Activated T-helper 1 cell treated with anti-CD3 and anti-CD28 coated beads, Interleukin-2, amount 50 U/mL, for 16 hours (primary cell): Measurements from ENCODE around the gene ZNF438.

Experiments used
- DNase-seq, 2 donors: peaks; one replicate each; pipeline ENCODE4 v3.0.0-alpha.2; 2020; ENCODE audit warnings: low read depth in 1 of 2, low spot score in 1 of 2

ZNF438 gene

DNA sequence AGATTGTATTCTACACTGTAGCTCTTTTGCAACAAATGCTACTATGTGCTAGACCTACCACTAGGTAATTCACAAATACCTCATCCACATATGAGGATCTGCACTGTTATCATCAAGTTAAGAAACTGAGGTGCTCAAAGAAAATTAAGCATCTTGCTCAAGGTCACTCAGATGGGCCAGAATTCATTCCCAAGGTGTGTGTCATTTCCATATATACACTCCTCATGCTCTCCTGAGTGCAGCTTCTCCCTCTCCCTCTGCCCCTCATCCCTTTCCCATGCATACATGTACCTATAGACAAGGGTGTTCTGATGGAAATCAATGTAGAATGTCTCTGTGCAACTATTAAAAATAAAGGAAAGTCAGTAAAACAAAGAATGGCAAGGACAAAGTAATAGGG, 146.2 kb downstream of the ZNF438 start:
- DNase-seq: no peak

DNA sequence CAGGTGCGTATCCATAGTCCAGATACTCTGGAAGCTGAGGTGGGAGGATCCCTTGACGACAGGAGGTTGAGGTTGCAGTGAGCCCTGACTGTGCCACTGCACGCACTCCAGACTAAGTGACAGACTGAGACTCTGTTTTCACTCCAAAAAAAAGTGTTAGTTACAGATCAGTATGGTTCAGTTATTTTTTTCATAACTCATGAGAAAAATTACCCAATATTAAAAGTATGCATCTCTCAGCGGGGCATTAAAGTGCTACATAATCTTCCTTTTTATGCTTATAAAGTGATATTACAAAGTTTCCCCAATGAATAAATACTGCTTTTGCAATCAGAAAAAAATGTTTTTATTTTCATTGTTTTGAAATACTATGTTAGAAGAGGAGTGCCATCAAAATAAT, 147.9 kb downstream of the ZNF438 start:
- DNase-seq: no peak

DNA sequence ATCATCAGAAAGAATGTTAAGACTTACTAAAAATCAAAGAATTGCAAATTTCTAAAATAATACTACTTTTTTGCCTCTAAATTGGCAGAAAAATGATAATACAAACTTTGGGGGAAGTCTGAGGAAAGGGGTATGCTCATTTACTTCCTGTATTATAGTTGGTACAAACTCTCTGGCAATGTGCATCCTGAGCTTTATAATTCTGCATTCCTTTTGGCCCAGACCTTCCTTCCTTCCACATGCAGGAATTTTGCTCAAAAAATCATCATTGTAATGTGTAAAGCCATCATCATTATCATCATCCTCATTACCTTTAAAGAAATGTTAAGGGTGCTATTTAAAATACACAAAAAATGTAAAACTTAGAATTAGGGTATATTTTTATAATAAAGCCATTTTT, 148.5 kb downstream of the ZNF438 start:
- DNase-seq: no peak

DNA sequence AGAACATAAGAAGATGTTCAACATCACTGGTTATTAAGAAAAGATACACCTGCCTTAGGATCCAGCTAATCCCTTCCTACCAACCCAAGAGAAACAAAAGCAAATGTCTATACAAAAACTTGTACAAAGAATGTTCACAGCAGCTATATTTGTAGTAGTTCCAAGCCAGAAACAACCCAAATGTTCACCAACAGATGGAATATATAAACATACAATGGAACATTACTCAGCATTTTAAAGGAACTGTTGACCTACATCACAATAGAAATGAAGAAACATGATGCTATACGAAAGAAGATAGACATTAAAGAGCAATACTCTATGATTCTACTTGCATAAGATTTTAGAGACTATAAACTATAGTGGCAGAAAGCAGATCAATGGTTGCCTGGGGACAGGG, 149.4 kb downstream of the ZNF438 start:
- DNase-seq: no peak

DNA sequence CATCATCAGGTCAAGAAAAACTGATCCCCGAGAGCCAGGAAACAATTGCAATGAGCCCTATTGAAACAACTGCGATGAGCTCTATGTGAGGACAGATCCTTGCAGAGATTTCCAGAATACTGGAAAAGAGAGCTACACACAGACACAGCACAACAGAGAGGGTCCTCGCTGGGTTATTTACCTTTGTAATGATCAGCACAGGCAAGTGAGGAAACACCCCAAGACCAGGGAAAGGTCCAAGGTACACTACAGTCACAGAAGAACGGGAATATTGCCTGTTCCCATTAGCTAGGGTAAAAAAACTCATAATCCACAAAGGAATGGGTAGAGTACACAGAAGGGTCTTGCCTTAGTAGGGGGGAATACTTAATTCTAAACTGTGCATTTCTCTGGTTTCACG, 152.7 kb downstream of the ZNF438 start:
- no peak for DNase-seq

DNA sequence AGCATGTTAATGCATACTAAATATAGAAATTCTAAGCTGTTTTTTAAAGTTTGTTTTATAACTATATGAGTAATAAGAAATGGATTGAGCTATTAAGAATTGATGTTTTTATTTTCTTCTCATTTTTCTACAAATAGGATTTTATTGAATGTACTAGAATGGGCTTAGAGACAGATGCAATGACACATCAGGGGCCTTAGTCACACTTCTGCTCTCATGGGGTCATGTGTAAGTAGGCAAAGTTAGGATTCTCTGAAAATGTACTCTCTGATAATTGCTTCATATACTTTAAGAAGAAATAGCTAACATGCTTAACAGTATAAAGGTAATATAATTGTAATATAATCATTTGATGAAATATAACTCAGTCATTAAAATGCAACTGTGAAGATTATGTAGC, 154.6 kb downstream of the ZNF438 start:
- DNase-seq: no peak

DNA sequence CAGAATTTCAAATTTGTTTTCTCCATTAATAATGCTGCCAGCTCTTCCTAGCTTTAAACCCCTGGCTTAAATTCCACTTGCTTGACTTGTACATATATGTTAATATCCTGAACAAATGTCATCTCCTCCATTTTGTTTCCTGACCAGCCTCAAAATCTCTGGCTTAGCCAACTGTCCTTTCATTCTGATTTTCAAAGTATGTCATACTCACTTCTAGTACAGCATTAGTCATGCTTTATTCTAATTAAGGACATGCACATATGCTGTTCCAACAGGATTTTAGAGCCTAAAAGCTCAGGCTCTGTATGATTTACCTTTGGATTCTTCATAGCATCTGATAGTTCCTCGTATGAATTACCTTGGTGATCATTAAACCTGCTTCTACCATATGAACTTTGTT, 158.3 kb downstream of the ZNF438 start:
- no peak for DNase-seq

DNA sequence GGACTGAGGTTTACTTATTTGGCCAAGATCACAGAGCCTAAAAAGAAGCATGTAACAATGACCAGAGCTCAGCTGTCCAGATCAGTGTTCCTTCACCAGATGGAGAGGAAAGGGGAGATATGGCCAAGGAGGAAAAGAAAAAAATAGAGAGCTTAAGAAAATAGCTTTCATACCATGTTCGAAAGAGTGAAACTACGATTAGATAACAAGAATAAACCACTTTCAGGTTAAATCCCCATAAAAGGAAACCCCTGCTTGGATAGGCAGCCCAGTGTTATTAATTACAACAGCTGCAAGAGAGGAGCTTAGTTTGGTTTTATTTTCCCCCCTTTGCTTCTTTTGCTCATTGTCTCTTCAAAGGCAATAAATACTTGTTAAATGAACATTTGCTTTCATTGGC, 160.8 kb downstream of the ZNF438 start:
- no peak for DNase-seq

DNA sequence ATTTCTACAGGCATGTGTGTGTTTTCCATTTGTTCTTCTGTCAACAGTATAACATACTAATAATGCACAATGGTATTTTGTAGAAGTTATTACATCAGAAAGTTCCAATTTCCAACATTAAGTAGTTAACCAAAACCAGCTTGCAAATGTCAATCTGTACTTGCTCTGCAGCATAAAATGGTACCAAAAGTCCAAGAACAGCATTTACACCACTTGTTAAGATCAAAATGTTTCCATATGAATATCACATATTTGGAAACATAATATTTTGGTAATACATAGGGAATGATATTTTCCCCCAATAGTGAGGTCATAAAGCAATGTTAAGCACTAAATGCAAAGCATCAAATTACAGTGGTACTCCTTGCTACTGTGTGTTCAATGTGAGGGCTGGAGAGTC, 162.1 kb downstream of the ZNF438 start:
- no peak for DNase-seq

DNA sequence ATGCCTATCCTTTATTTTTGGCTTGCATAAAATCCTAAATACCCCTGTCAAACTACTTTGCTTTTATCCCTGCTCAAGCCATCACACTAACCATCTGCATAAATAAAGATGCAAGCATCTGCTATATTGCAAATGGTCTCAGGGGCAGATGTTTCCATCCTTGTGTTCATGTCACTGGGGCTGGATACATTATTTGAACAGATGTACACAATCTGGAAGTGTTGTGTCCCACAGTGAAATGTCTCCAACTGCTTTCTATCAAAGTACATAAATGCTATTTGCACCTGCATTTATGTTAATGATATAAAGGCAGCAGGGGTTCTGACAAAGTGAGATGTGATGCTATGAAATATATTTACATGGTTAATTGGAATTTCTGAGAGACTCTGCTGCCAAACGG, 163.1 kb downstream of the ZNF438 start:
- DNase-seq: no peak

DNA sequence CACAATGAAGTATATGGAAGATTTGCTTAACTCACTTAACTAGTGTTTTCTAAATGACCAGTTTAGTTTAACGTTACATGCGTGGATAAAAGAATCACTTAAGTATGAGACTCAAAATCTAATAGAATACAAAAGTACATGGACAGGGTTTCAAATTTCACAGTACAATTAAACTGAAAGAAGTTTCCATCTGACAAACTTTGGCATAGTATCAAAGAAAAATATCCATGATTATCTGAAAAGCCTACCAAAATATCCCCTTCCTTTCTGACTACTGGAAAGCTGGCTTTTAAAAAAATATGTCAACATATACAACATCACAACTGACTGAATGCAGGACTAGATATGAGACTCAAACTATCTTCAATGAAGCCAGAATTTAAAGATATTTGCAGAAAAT, 164.8 kb downstream of the ZNF438 start:
- no peak for DNase-seq

DNA sequence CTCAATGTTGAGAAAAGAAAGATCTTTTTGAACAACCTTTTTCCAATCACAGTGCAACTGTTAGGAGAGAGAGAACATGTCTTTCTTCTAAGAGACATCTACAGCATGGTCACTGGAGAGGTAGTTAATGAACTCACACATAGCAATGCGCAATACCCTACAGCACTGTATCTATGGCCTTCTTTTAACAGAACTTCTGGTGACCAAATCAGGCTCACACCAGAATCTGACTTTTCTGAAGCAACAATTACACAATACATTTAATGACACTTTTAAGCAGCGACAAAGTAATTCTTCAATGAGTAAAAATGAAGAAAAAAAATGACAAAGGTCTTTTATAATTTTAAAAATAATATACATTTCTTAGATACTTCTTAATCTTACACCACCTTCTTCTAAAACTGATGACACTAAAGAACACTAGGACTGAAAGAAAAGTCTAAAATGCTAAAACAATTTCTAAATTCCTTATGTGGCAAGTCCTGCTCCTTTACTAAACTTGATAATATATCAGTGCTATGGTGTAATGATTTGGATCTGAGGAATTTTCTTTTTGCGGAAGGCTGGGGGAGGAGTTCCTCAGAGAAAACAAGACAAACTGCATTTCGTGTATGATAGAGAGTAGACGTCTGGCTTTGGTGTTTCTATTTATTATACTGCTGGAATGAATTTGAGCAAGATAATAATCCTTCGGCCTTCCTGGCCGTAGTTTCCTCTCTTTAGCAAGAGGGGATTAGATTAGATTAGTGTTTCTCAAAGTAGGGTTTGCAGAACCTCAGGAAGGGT, 166.3 kb downstream of the ZNF438 start:
- DNase-seq: no peak

DNA sequence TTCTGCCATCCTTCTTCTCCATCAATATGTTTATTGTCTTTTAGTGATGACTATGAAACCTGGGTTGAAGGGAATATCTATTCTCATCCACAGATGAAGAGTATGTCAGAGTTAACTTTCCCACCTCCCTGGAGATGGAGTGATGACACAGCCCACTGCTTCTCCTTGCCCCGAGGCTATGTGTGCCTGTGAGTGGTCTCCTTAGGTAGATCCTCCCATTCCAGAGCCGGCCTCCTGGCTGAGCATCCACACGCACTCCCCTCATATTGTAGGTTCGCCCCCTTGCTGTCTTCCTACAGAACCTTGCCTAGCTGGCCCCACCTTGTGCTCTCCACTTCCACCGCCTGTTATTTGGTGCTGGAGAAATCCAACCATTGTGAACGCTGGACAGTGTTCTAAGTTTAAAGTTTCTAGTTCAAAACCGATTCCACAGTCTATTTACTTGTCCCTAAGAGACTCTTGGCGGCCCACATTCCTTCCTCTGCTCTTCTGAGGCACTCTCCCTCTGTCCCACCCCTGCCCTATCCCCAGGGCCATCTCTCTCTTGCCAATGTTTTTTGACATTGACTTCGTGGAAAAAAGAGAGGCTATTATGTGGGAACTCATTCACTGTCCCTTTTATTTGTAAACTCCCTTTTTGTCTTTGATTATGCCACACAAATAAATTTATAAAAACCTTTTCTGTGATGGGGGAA, 168.0 kb downstream of the ZNF438 start:
- no peak for DNase-seq

DNA sequence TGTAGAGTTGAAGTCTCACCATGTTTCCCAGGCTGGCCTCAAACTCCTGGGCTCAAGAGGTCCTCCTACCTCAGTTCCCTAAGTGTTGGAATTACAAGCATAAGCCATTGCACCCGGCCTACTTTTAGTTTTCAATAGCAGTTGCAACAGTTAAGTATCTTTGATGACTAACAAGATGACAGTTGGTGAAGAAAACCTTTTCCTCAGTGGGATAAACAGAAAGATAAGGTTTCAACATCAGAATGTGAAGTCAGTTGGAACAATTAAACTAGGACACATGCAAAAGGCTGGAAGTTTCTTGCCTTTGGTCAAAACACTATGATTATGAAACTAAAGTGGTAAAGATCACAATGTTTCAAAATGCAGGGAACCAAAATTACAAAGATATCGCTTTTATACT, 169.2 kb downstream of the ZNF438 start:
- no peak for DNase-seq

DNA sequence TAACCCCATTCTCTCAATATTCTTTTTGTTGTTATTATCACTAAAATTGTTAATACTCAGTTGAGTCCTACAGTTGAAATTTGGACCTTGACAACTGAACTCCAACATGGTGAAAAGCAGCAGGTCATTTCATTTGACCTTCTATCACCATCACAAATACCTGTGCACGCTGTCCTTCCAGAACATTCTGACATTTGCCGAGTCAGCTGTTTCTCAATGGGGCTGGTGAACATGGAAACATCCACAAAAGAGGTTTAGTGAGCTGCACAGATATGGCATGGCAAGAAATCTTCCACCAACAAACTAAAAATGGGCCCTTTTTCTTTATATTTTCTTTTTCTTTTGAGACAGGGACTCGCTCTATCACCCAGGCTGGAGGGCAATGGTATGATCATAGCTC, 169.7 kb downstream of the ZNF438 start:
- no peak for DNase-seq

DNA sequence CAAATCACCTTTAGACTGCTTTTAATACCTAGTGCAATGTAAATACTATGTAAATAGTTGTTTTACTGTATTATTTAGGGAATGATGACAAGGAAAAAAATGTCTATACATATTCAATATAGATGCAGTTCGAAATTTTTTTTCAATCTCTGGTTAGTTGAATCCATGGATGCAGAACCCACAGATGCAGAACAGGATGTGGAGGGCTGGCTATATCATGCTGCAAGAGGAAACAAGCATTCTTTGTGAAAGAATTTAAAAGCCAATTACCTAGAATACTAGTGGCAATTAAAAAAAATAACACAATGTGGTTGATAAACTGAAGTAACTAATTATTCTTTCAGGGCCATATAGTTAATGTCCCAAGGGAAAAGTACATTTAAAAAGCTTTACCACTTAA, 170.4 kb downstream of the ZNF438 start:
- DNase-seq: no peak

DNA sequence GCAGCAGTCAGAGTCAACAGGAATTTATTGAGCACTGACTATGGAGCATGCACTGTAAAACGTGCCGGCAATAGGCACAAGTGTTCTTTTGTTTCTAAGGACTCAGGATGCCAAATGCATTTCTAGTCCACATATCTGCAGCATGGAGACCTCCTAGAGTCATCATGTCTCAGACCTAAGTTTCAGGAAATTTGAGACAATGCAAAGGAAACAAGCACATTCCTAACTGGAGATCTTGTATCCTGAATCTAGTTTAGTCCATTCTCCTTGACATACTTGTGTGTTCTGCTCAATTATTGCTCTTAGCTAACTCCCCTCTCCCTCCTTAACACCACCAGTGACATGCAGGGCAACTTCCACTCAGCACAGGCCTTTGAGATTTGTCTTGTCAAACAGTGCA, 173.2 kb downstream of the ZNF438 start:
- DNase-seq: no peak

DNA sequence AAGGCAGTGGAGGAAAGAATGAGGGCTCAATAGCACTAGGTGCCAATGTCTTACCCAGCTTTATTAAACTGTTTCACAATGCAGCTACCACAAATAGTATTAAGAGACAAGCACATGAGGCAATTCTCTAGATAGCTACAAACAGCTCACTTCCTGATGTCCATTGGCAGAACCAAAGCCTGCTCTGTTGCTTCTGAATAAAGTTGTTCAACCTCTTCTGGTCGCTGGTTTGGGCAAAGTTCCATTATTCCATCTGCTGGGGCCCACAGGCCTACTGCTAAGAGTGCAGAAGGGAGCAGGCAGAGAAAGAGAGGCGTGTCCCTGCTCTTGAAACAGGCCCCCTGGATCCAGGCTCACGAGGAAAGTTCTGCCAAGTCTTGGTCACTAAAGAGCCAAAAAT, 173.9 kb downstream of the ZNF438 start:
- no peak for DNase-seq

DNA sequence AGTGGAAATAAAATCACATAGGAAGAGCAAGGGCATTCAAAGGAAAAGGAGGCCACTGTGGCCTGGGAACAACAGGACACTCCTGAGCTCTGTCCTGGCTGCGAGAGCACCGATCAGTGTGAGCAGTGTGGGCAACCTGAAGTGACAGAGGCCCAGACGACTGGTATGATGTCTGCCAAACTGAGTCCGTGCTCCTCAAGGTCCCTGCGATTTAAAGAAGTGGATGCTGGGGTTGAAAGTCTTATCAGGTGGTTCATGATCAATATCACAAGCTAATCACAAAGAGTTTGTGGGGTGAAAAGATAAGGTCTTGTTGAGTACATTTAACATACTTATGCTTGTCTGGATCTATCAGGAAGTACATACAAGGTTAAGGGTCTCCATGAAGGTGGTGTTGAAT, 176.5 kb downstream of the ZNF438 start:
- DNase-seq: no peak

DNA sequence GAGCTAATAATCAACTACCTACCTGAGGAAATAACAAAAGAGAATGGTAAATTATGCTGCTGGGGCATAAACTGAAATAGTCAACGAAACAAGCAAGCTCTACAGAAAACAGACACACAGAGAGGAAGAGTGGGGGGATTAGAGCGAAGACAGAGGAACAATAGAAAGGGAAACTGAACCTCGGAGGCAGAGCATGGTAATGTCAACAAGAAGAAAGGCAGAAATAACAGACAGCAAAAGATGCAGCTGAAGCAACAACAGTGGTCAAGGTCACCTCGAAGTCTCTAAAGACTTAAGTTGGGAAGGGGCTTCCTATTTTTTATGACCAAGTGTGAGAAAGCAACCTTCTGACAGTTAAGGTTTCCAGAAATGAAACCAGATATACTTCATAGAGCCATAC, 177.0 kb downstream of the ZNF438 start:
- DNase-seq: no peak

DNA sequence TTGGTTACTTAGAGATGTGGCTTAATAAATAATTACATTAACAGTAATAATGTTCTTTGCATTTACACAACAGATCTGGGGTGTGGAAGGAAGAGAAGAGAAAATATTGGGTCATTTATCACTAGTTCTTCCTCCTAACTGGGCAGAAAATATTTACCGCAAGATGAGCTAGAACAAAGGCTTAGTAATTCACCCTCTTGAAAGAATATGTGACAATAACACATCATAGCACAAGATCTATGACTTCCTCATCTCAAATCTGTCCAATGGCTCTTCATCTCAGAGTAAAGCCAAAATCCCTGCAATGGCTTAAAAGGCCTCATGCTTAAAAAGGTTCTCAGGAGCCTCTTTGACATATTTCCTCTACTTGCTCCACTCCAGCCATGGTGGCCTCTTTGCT, 178.6 kb downstream of the ZNF438 start:
- DNase-seq: no peak

DNA sequence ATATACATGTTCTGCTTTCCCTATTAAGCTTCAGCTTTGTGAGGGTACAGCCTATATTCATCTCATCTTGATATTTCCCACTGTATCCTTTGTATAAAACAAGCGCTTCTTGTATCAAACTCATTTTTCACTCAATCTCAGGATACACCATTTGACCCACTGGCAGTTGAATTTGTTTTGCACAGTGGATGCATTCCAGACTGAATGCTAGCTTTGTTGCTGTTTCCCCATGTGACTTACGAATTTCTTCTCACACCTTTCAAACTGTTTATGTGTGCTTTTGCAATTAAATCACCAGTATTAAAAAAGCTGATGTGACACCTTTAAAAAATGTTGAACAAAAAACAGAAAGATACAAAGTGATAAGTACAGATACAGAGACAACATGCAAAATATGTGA, 180.9 kb downstream of the ZNF438 start:
- DNase-seq: no peak
